Right lobe of liver (tissue), 4 donors: Measurements from ENCODE around the gene COL5A1.

ENCODE experiments used
- POLR2A ChIP-seq: fragments of 450-650 bp; IDR thresholded peaks from one replicate; pipeline ENCODE4 v1.6.1; 2017; ENCODE audit warnings: antibody characterized with exemption, mild to moderate bottlenecking
- TF ChIP-seq, protein P1 (sequence below), 4 donors: fragments of 200-600 bp in 3 of 4; fragments of 450-650 bp in 1 of 4; IDR thresholded peaks; one replicate each; pipeline versions ENCODE4 v1.5.1 to v1.8.0; 2016 to 2022; ENCODE audit warnings: antibody characterized with exemption in 4 of 4, mild to moderate bottlenecking in 2 of 4
- donor health status: DM: no; HTN: no; CAD: no.
- donor health status: DM: no; HTN: no; CAD: no.
- donor health status: DM: no; HTN: yes; CAD: no.

DNA sequence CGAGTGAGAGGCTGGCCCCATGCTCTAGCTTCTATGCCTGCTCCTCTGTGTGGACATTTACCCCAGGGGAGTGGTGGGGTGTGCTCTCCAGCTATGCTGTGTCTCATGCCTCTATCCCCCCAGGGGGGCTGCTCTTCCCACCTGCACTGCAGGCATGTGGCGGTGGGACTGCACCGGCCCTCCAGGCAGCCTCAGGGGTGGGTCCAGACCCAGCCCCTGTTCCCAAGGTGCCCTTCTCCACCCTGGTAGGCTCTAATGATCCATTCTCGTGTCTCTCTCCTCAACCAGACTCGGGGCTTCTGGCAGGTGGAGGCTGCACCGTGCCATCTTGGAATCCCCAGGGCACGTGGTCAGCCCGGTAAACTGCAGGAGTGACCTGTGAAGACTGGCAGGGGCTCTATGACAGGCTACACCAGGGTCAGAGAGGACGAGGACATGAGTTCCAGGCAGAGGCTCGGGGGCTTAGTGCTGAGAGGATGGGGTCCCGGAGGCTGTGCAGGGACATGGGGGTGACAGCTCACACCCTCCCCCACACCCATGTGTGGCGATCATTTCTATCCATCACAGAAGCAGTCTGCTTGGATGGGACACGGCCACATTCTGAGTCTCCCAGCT is 22.7 kb upstream of the COL5A1 start:
- TF ChIP-seq, protein P1, sequence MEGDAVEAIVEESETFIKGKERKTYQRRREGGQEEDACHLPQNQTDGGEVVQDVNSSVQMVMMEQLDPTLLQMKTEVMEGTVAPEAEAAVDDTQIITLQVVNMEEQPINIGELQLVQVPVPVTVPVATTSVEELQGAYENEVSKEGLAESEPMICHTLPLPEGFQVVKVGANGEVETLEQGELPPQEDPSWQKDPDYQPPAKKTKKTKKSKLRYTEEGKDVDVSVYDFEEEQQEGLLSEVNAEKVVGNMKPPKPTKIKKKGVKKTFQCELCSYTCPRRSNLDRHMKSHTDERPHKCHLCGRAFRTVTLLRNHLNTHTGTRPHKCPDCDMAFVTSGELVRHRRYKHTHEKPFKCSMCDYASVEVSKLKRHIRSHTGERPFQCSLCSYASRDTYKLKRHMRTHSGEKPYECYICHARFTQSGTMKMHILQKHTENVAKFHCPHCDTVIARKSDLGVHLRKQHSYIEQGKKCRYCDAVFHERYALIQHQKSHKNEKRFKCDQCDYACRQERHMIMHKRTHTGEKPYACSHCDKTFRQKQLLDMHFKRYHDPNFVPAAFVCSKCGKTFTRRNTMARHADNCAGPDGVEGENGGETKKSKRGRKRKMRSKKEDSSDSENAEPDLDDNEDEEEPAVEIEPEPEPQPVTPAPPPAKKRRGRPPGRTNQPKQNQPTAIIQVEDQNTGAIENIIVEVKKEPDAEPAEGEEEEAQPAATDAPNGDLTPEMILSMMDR (IDR thresholded peaks at IDR 0.05), result no peak
- TF ChIP-seq POLR2A, result no peak
